ENCODE data around the gene ARHGAP40.

Gene ARHGAP40

GRCh38 chr20:38601216-38602184 is at the start of gene ARHGAP40:
Gene ARHGAP40, plus strand, starts transcription at chr20:38601809.
- DNase-seq (ENCODE audit: low read depth in 2 of 2) = peak in 1 of 2 experiments; percentile 11

- DNase-seq (ENCODE audit: low read depth in 2 of 2) = no peak
These were observed 46.6 kb upstream of the ARHGAP40 start for GRCh38 chr20:38554986-38555385.

GRCh38 chr20:38555395-38555794 is 46.2 kb upstream of the ARHGAP40 start:
- DNase-seq (ENCODE audit: low read depth in 2 of 2) = no peak

- DNase-seq (ENCODE audit: low read depth in 2 of 2) = no peak
These were observed 44.4 kb upstream of the ARHGAP40 start for GRCh38 chr20:38557174-38557573.

DNA sequence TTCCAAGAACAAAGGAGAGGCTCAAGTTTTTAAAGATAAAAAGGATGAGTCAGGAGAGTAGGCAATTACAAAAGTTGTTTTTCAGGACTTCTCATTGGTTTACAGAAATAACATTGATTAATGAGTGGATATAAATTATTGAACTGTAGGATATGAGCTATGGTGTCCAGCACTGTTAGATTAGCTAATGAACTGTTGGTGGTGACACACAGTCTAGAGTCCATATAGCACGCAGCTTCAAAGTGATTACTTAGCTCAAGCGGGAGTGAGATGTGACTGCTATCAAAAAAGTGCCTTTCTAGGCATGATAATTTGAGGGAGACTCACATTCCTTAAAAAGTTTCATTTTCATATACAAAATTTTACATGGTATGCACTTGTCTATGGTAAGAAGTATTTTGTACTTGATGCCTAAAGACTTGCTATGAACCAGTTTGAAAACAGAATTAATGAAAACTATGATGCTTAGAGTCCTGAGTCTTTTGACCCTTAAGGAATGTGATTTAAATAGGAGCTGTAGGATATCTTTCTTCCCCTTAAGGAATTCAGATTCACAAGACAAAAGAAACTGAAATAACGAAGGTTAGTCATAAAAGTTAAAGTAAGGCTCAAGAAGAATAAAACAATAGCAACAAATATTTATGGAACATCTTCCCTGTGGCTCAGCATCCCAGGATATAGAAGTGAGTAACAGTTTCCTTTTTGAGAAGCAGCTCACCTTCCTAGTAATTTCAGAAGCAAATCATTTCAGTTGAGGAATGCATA is 42.8 kb upstream of the ARHGAP40 start:
- no peak for DNase-seq (ENCODE audit: low read depth in 2 of 2)

GRCh38 chr20:38559764-38560163 is 41.8 kb upstream of the ARHGAP40 start:
- no peak for DNase-seq (ENCODE audit: low read depth in 2 of 2)

- no peak for DNase-seq (ENCODE audit: low read depth in 2 of 2)
These were observed 37.7 kb upstream of the ARHGAP40 start for GRCh38 chr20:38563802-38564431.

- DNase-seq (ENCODE audit: low read depth in 2 of 2) = no peak
These were observed 36.9 kb upstream of the ARHGAP40 start for GRCh38 chr20:38564680-38565079.

DNA sequence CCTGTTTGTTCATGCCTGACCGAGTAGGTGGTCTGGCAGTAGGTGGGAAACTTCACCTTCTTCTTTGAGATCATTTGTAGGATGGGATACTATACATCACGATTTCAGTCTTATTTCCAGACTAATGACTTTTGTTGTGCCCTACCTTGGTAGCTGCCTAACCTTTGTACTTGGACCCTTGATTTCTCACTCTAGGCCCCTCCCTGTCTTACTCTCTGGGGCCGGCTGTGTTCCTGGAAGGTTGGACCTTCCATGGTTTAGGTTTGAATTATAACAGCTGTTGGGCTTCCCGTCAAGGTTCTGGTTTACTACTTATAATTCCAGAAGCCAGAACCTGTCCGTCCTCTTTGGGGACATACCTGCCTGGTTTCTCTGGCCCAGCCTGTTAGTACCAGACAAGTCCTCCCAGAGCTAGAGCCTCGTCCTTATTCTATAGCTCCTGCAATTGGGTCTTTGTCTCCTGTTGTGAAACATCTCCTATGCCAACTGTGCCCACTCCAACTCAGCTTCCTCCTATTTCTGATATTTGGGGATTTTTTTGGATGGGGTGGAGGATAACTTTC is 35.5 kb upstream of the ARHGAP40 start:
- DNase-seq (ENCODE audit: low read depth in 2 of 2) = no peak

DNA sequence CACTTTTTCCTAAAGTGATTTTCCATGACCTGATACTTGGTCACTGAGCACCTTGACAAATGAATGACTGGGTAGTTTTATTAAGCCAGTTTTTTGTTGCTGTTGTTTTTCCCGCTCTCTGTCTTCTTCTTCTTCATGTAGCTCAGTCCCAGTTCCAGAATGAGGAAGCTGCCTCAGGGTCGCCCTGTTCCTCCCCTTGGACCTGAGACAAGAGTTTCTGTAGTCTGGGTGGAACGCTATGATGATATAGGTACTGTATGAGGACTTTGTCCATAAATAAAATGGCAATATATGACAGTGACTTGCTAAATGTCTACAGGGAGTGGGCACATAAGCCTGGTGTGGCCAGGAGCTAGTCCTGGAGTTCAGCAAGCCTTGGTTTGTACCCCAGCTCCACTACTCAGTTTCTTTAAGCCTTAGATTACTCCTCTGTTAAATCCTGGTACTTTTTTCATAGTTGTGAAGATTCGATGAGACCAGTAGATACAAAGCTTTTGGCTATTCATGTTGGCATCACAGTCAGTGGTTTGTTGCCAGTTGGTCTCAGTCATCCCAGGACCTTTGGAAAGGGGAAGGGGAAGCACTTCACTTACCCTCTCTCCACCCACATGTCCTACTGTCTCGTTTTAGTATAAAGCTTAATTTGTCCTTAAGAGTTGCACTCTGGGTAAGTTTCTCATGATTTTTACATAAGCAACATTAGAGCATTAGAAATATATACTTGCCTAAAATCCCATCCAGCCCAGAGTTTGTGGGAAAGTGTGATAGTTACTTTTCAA is 31.7 kb upstream of the ARHGAP40 start:
- no peak for DNase-seq (ENCODE audit: low read depth in 2 of 2)

- no peak for DNase-seq (ENCODE audit: low read depth in 2 of 2)
These were observed 28.2 kb upstream of the ARHGAP40 start for GRCh38 chr20:38573413-38573812.

DNA sequence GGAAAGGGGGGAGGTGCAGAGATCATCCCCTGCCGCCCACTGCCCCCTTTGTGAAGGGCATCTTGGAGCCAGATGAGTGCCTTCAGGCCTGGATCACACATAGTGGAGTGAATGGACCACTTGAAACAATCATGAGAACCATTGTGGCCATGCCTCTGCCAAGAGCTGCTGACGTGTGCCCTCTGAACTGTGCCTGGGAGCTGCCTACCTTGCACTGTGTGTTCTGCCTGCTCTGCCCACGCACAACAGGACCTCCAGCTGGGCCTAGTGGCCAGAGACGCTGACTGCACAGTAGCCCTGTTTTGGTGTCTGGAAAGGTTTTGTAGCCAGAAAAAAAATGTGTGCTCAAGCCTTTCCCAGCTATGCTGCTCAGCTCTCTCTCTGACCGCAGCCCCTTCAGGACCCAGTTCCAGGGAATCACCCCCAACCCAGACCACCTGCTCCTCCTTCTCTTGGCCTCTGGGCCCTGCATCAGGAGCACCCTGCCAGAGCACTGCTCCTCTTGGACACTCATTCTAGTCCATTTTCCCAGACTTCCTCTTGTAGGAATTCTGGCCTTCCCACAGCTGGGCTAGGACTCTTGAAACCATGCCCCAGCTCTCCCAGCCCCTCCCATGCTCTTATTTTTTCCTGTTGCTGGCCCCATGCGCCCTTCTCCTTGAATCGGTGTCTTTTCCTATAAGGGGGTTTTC is 22.2 kb upstream of the ARHGAP40 start:
- DNase-seq (ENCODE audit: low read depth in 2 of 2) = no peak

GRCh38 chr20:38579921-38580320 is 21.7 kb upstream of the ARHGAP40 start:
- DNase-seq (ENCODE audit: low read depth in 2 of 2) = no peak

- DNase-seq (ENCODE audit: low read depth in 2 of 2) = no peak
These were observed 20.6 kb upstream of the ARHGAP40 start, which contains the start of gene ADIG for GRCh38 chr20:38581013-38581412. Gene ADIG, plus strand, starts transcription at chr20:38581197. Its CDS starts 54 bp downstream, at chr20:38581251.

GRCh38 chr20:38581830-38582358 is 19.7 kb upstream of the ARHGAP40 start:
- no peak for DNase-seq (ENCODE audit: low read depth in 2 of 2)

DNA sequence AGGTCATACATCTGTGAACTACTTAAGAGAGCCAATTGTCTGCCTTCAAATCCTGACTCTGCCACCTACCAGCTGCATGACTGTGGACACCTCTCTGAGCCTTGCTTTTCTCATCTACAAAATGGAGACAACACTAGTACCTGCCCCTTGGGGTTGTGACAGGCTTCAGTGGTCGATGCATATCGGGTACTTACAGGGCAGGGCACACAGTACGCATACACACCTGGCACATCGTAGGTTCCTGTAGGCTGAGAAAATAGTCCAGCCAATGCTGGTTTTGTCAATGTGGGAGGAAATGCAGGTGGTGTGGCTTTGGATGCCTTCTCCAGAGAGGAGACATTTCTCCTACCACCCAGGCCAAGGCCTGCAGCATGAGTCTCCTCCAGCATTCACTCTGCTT is 18.3 kb upstream of the ARHGAP40 start:
- DNase-seq (ENCODE audit: low read depth in 2 of 2) = no peak

GRCh38 chr20:38584099-38584763 is 17.4 kb upstream of the ARHGAP40 start:
- no peak for DNase-seq (ENCODE audit: low read depth in 2 of 2)

GRCh38 chr20:38585404-38586180 is 16.0 kb upstream of the ARHGAP40 start:
- DNase-seq (ENCODE audit: low read depth in 2 of 2) = no peak

DNA sequence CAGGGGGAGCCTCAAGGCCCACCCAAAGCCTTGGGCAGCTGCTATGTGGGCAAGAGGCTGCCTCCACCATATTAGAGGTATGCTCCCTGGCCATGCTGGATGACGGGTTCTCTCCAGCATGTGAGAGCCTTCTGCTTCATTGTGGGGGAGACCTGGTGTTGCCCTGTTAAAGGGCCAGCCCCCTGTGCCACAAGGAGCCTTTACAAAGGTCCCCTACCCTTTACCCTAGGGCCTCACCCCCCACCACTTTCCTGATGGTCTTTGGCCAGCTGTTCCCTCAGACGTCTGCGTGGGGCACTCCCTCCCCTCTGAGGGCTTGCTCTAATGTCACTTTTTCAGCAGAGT is 15.5 kb upstream of the ARHGAP40 start:
- no peak for DNase-seq (ENCODE audit: low read depth in 2 of 2)
